Endothelial cell of umbilical vein (primary cell): ENCODE results near the gene CTDSP1. TPM values are rescaled to one million over a fixed set of nuclear protein-coding genes. Genes with fewer than 3 reads are reported as not detected.

Experiments
- BruUV-seq: library from RNA; stranded (reverse); fragments of 400-500 nt; replicated peaks from 2 replicates; lab custom pipeline; 2021; lab: Mats Ljungman, UMichigan
- CTCF ChIA-PET: fragments of 300-600, 350-600 bp; sonication (Branson Sonifier 250); formaldehyde crosslinking; loops from one replicate; lab custom pipeline; 2021; ENCODE audit warnings: antibody characterized with exemption, inconsistent platforms; lab: Charles Lee
- POLR2A ChIA-PET: fragments of 300-600, 350-600 bp; sonication (Branson Sonifier 250); formaldehyde crosslinking; loops from one replicate; lab custom pipeline; 2021; ENCODE audit warnings: antibody characterized with exemption, inconsistent platforms; lab: Charles Lee
- DNase-seq: peaks from one replicate; pipeline ENCODE4 v3.0.0-alpha.2; 2011; ENCODE audit warnings: low read depth, low spot score
- FAIRE-seq: peaks from 2 replicates; lab custom pipeline; 2011; peaks lifted over from hg19 to GRCh38; lab: Jason Lieb, UNC
- H2AFZ ChIP-seq: 2 replicates; pipeline ENCODE4 v1.6.0; 2012; ENCODE audit warnings: low read depth, low read length, control low read depth, inconsistent platforms
- H3K27ac ChIP-seq: 2 replicates; pipeline ENCODE4 v1.5.1; 2011; ENCODE audit warnings: low read depth, mild to moderate bottlenecking, control low read depth, low read length, moderate library complexity; ENCODE audit not compliant: insufficient read depth
- H3K27me3 ChIP-seq, 2 experiments: 2 replicates each; pipeline versions ENCODE4 v1.6.0 to v1.6.1; 2011; ENCODE audit warnings: low read length in 2 of 2, mixed read lengths in 1 of 2; ENCODE audit not compliant: control insufficient read depth in 2 of 2, insufficient read depth in 2 of 2
- H3K36me3 ChIP-seq, 2 experiments: 2 replicates in 1 of 2; 3 replicates in 1 of 2; pipeline ENCODE4 v1.5.1; 2011; ENCODE audit warnings: low read length in 2 of 2, mild to moderate bottlenecking in 1 of 2, moderate library complexity in 1 of 2; ENCODE audit not compliant: control insufficient read depth in 2 of 2, insufficient read depth in 2 of 2; ENCODE audit errors: extremely low read depth in 1 of 2
- H3K4me1 ChIP-seq: 3 replicates; pipeline ENCODE4 v1.5.1; 2011; ENCODE audit warnings: mild to moderate bottlenecking, low read length; ENCODE audit not compliant: control insufficient read depth, insufficient read depth; ENCODE audit errors: extremely low read depth
- H3K4me2 ChIP-seq: 2 replicates; pipeline ENCODE4 v1.6.1; 2011; ENCODE audit warnings: low read length, control low read depth, mixed read lengths; ENCODE audit not compliant: insufficient read depth
- H3K4me3 ChIP-seq, 3 experiments: fragments of 200-600 bp in 1 of 3; sonication (generic), shearing (Covaris generic) in 1 of 3; replicated peaks in 1 of 3; 2 replicates each; pipeline ENCODE4 v1.5.1; 2011 to 2016; ENCODE audit warnings: control low read depth in 3 of 3, low read length in 3 of 3, mild to moderate bottlenecking in 2 of 3, inconsistent platforms in 1 of 3, low read depth in 1 of 3, moderate library complexity in 1 of 3; ENCODE audit not compliant: insufficient read depth in 1 of 3
- H3K79me2 ChIP-seq: 2 replicates; pipeline ENCODE4 v1.6.0; 2012; ENCODE audit warnings: low read length, inconsistent platforms; ENCODE audit not compliant: control insufficient read depth, insufficient read depth
- H3K9ac ChIP-seq: replicated peaks from 2 replicates; pipeline ENCODE3; 2011; ENCODE audit warnings: low read length, control low read depth; ENCODE audit not compliant: insufficient read depth; ENCODE audit errors: extremely low read depth
- H3K9me1 ChIP-seq: replicated peaks from 3 replicates; pipeline ENCODE4 v1.6.0; 2011; ENCODE audit warnings: mild to moderate bottlenecking, low read length; ENCODE audit not compliant: control insufficient read depth, insufficient read depth; ENCODE audit errors: extremely low read depth
- H3K9me3 ChIP-seq: replicated peaks from 2 replicates; pipeline ENCODE4 v1.5.1; 2012; ENCODE audit warnings: low read length, inconsistent platforms; ENCODE audit not compliant: control insufficient read depth, insufficient read depth
- H4K20me1 ChIP-seq: replicated peaks from 2 replicates; pipeline ENCODE3; 2011; ENCODE audit warnings: mild to moderate bottlenecking, low read length; ENCODE audit not compliant: control insufficient read depth, insufficient read depth; ENCODE audit errors: extremely low read depth
- CTCF ChIP-seq, 2 donors: IDR thresholded peaks; 1 replicate in 1 of 2; 2 replicates in 1 of 2; pipeline ENCODE4 v1.5.1; 2011; ENCODE audit warnings: low read length in 2 of 2, mild to moderate bottlenecking in 2 of 2, moderate library complexity in 2 of 2, control low read depth in 1 of 2, inconsistent platforms in 1 of 2, low read depth in 1 of 2; ENCODE audit not compliant: insufficient read depth in 1 of 2; ENCODE audit errors: extremely low read depth in 1 of 2
- EZH2 ChIP-seq: IDR thresholded peaks from 2 replicates; pipeline ENCODE4 v1.6.1; 2012; ENCODE audit warnings: borderline replicate concordance, low read depth, mild to moderate bottlenecking, moderate library complexity, low read length, inconsistent platforms; ENCODE audit not compliant: severe bottlenecking
- FOS ChIP-seq: IDR thresholded peaks from 2 replicates; pipeline ENCODE4 v1.6.1; 2011; ENCODE audit warnings: mild to moderate bottlenecking, low read length, moderate library complexity, borderline replicate concordance; ENCODE audit not compliant: insufficient read depth
- GATA2 ChIP-seq: IDR thresholded peaks from 2 replicates; pipeline ENCODE4 v1.7.0; 2011; ENCODE audit warnings: low read depth, mild to moderate bottlenecking, moderate library complexity, mixed read lengths, low read length; ENCODE audit not compliant: insufficient read length, insufficient read depth
- JUN ChIP-seq: IDR thresholded peaks from 2 replicates; pipeline ENCODE4 v1.6.1; 2011; ENCODE audit warnings: borderline replicate concordance, low read depth; ENCODE audit not compliant: insufficient read length, insufficient read depth
- MYC ChIP-seq: IDR thresholded peaks from one replicate; pipeline ENCODE4 v1.6.1; 2011; ENCODE audit warnings: mild to moderate bottlenecking, low read depth, low read length
- POLR2A ChIP-seq: IDR thresholded peaks from 2 replicates; pipeline ENCODE4 v1.6.1; 2012; ENCODE audit warnings: low read depth, mild to moderate bottlenecking, control low read depth, low read length
- POLR2AphosphoS5 ChIP-seq: IDR thresholded peaks from 2 replicates; pipeline ENCODE4 v1.6.1; 2012; ENCODE audit warnings: low read depth, mild to moderate bottlenecking, control low read depth, low read length, moderate library complexity; ENCODE audit not compliant: insufficient read depth
- dilution Hi-C: fragments of 300-500 bp; cut with MboI; formaldehyde crosslinking; loops from one replicate; pipeline ENCODE4 v1.15.0; 2019; ENCODE audit warnings: low sequenced_read_pairs; ENCODE audit not compliant: extremely low pct_ligation_motif_present
- intact Hi-C: fragments of 100-400 bp; cut with micrococcal nuclease; formaldehyde crosslinking; loops from one replicate; pipeline ENCODE4 v1.10.0; 2022
- polyA plus RNA-seq, 4 experiments: library from polyadenylated mRNA; depleted of rRNA in 3 of 4; stranded (reverse) in 3 of 4; unstranded in 1 of 4; fragments of >200 nt; gene quantifications; 2 replicates each; pipeline versions ENCODE4 v1.2.1 to v1.2.3, GENCODE V29; 2011 to 2012; ENCODE audit warnings: missing spikeins in 1 of 4
- total RNA-seq: library from RNA; stranded (reverse); gene quantifications from 2 replicates; pipeline ENCODE4 v1.2.3, GENCODE V29; 2021

The CTDSP1 gene
- total and polyA plus RNA-seq, 2 donors (not counting 3 experiments of a cell fraction or from before 2014, with no cell fraction given), result 86.1 to 112 TPM

GRCh38 chr2:218374795-218375194, 24.9 kb upstream of the CTDSP1 start:
- dilution Hi-C loops (no loop called here), intact Hi-C loops (no loop called here)
- H3K4me1 ChIP-seq, result no peaks in the 10 kb centered on the region
- H3K9me3 ChIP-seq, result no peaks in the 10 kb centered on the region
- POLR2A ChIA-PET, result no interaction called here
- TF ChIP-seq POLR2AphosphoS5 (no peak), MYC (no peak), JUN (no peak), EZH2 (no peak), POLR2A (no peak), CTCF (IDR thresholded peaks at IDR 0.05; ENCODE audit: extremely low read depth in 1 of 2, insufficient read depth in 1 of 2, low read depth in 1 of 2, low read length in 2 of 2) (no peak), GATA2 (no peak), FOS (no peak)
- FAIRE-seq (no peak), DNase-seq (no peak)
- no peaks in the 10 kb centered on the region for H3K79me2 ChIP-seq
- H3K9me1 ChIP-seq, result no peaks in the 10 kb centered on the region
- H3K9ac ChIP-seq, result no peak overlapping the region
- no peak overlapping the region for H3K4me2 ChIP-seq
- H4K20me1 ChIP-seq, result no peaks in the 10 kb centered on the region
- no peak overlapping the region for H3K4me3 ChIP-seq
- no peak overlapping the region for H2AFZ ChIP-seq
- no peaks in the 10 kb centered on the region for H3K36me3 ChIP-seq
- BruUV-seq, result no TSS peak
- H3K27ac ChIP-seq, result no peak overlapping the region
- CTCF ChIA-PET, result interaction anchor here (1.9 kb wide), 1 partner anchor 18 kb away, joined by 5 read pairs; the partner anchor contains the start of gene CATIP
- peaks cover 0 to 2% of the 10 kb centered on the region in 2 experiments for H3K27me3 ChIP-seq
